NB4 (cell line): ENCODE measurements around the gene CRHR2.

Experiments used
- MYC ChIP-seq: IDR thresholded peaks from 2 replicates; pipeline ENCODE4 v1.6.1; 2011; ENCODE audit warnings: low read depth, low read length
- POLR2A ChIP-seq: IDR thresholded peaks from 2 replicates; pipeline ENCODE4 v1.6.1; 2011; ENCODE audit warnings: mild to moderate bottlenecking; ENCODE audit not compliant: insufficient read length; ENCODE audit errors: extremely low read depth
- TF ChIP-seq, protein P1 (sequence below): IDR thresholded peaks from one replicate; pipeline ENCODE4 v1.5.1; 2012; ENCODE audit warnings: low read depth, low read length
- TF ChIP-seq, protein P2 (sequence below): IDR thresholded peaks from 2 replicates; pipeline ENCODE4 v1.6.1; 2011; ENCODE audit warnings: low read depth, low read length

DNA sequence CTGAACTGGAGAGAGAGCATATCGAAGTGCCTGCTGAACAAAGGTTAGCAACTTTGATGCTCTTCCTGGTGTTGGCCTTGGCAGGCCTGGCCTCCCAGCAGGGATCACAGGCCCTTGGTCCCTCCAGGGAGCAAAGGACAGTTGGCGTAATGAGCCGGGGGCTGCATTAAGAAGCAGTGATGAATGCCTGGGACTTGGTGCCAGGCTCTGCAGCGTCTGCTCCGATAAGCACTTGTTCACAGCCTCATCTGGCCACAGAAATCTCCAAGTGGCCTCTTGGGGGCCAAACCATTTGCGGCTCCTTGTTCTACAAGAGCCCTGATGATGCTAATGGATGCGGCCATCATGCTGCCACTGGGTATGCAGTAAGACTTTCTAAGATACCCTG lies 31.8 kb downstream of the CRHR2 start:
- TF ChIP-seq POLR2A, result no peak
- TF ChIP-seq, protein P1, sequence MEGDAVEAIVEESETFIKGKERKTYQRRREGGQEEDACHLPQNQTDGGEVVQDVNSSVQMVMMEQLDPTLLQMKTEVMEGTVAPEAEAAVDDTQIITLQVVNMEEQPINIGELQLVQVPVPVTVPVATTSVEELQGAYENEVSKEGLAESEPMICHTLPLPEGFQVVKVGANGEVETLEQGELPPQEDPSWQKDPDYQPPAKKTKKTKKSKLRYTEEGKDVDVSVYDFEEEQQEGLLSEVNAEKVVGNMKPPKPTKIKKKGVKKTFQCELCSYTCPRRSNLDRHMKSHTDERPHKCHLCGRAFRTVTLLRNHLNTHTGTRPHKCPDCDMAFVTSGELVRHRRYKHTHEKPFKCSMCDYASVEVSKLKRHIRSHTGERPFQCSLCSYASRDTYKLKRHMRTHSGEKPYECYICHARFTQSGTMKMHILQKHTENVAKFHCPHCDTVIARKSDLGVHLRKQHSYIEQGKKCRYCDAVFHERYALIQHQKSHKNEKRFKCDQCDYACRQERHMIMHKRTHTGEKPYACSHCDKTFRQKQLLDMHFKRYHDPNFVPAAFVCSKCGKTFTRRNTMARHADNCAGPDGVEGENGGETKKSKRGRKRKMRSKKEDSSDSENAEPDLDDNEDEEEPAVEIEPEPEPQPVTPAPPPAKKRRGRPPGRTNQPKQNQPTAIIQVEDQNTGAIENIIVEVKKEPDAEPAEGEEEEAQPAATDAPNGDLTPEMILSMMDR, result no peak
- TF ChIP-seq MYC, result no peak
- TF ChIP-seq, protein P2, sequence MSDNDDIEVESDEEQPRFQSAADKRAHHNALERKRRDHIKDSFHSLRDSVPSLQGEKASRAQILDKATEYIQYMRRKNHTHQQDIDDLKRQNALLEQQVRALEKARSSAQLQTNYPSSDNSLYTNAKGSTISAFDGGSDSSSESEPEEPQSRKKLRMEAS, result no peak
